Fibroblast of lung (primary cell): ENCODE measurements around the gene PLEKHA7. TPM values are rescaled to one million over a fixed set of nuclear protein-coding genes. Genes with fewer than 3 reads are reported as not detected.

Experiments used
- DNase-seq, 2 donors: peaks; one replicate each; pipeline versions ENCODE4 v3.0.0 to v3.0.0-alpha.2; 2010; ENCODE audit warnings: low read depth in 2 of 2
- H2AFZ ChIP-seq: 2 replicates; pipeline ENCODE4 v1.5.1; 2012; ENCODE audit warnings: low read length, control low read depth, inconsistent platforms
- H3K27ac ChIP-seq: 2 replicates; pipeline ENCODE4 v1.5.1; 2011; ENCODE audit warnings: low read length, control low read depth; ENCODE audit not compliant: insufficient read depth
- H3K27me3 ChIP-seq: 2 replicates; pipeline ENCODE4 v1.5.1; 2011; ENCODE audit warnings: mild to moderate bottlenecking, low read length; ENCODE audit not compliant: control insufficient read depth, insufficient read depth
- H3K36me3 ChIP-seq: 2 replicates; pipeline ENCODE4 v1.5.1; 2011; ENCODE audit warnings: low read length; ENCODE audit not compliant: control insufficient read depth, insufficient read depth
- H3K4me1 ChIP-seq: 2 replicates; pipeline ENCODE4 v1.5.1; 2011; ENCODE audit warnings: low read length; ENCODE audit not compliant: control insufficient read depth, insufficient read depth; ENCODE audit errors: extremely low read depth
- H3K4me2 ChIP-seq: 2 replicates; pipeline ENCODE4 v1.5.1; 2011; ENCODE audit warnings: low read length, control low read depth; ENCODE audit not compliant: insufficient read depth; ENCODE audit errors: extremely low read depth
- H3K4me3 ChIP-seq, 4 experiments: fragments of 200-600 bp in 1 of 4; sonication (generic) in 1 of 4; replicated peaks in 1 of 4; 2 replicates each; pipeline ENCODE4 v1.5.1; 2011 to 2016; ENCODE audit warnings: low read length in 4 of 4, low read depth in 3 of 4, mild to moderate bottlenecking in 3 of 4, control low read depth in 2 of 4, inconsistent platforms in 1 of 4, mixed read lengths in 1 of 4; ENCODE audit not compliant: insufficient read depth in 1 of 4; ENCODE audit errors: control extremely low read depth in 1 of 4
- H3K79me2 ChIP-seq: 2 replicates; pipeline ENCODE4 v1.5.1; 2012; ENCODE audit warnings: mild to moderate bottlenecking, low read length, inconsistent platforms; ENCODE audit not compliant: control insufficient read depth, insufficient read depth
- H3K9ac ChIP-seq: 2 replicates; pipeline ENCODE4 v1.5.1; 2011; ENCODE audit warnings: mild to moderate bottlenecking, low read length, control low read depth; ENCODE audit not compliant: insufficient read depth
- H3K9me3 ChIP-seq: 2 replicates; pipeline ENCODE4 v1.5.1; 2012; ENCODE audit warnings: low read depth, low read length; ENCODE audit not compliant: control insufficient read depth, insufficient read depth
- H4K20me1 ChIP-seq: 2 replicates; pipeline ENCODE4 v1.5.1; 2011; ENCODE audit warnings: low read length; ENCODE audit not compliant: control insufficient read depth, insufficient read depth; ENCODE audit errors: extremely low read depth
- EZH2 ChIP-seq: IDR thresholded peaks from 2 replicates; pipeline ENCODE4 v1.5.1; 2012; ENCODE audit warnings: low read length, control low read depth, mild to moderate bottlenecking; ENCODE audit errors: missing control alignments
- polyA plus RNA-seq, 2 donors: library from polyadenylated mRNA; depleted of rRNA in 1 of 2; stranded (reverse) in 1 of 2; unstranded in 1 of 2; fragments of >200 nt; gene quantifications; 2 replicates each; pipeline ENCODE4 v1.2.1, GENCODE V29; 2011 to 2012; ENCODE audit warnings: missing spikeins in 1 of 2
- total RNA-seq: library from RNA; depleted of rRNA; stranded (reverse); fragments of >200 nt; gene quantifications from 2 replicates; pipeline ENCODE4 v1.2.1, GENCODE V29; 2014
- TF ChIP-seq, protein P1 (sequence below), 2 donors: IDR thresholded peaks in 1 of 2; conservative IDR thresholded peaks in 1 of 2; 1 replicate in 1 of 2; 2 replicates in 1 of 2; pipeline ENCODE4 v1.5.1; 2011 to 2012; ENCODE audit warnings: low read length in 2 of 2, control low read depth in 1 of 2, inconsistent platforms in 1 of 2, low read depth in 1 of 2, mild to moderate bottlenecking in 1 of 2

PLEKHA7 gene
- total and polyA plus RNA-seq, 2 donors (not counting 1 experiment from before 2014, with no cell fraction given) = 0.11 to 0.17 TPM

DNA sequence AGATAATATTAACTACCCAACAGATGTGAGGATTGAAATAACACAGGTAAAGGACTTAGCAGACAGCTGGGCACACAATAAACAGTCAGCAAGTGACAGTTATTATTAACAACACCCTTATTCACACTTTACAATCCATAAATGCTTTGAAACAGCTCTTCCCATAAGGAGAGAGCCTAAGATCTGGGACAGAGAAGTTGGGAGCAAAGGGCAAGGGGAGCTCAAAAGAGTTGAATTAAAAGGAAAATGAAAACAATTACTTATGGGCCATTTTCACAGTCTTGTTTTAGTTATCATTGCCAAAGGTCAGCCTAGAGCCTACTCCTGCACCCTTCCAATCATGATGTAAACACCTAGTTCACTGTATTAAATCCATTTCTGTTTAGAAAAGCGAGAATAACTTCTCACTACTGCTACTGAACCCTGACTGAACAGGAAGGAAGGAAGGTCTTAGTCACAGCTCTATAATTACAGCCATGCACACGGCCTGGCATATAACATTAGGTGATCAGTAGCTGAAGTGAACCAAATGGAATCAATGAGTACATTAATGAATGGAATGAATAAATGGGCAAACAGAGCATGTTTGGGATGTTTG, 111.3 kb downstream of the PLEKHA7 start:
- no peak overlapping the region for H2AFZ ChIP-seq
- no peaks in the 10 kb centered on the region for H3K36me3 ChIP-seq
- H3K27ac ChIP-seq = no peak overlapping the region
- H3K79me2 ChIP-seq = no peaks in the 10 kb centered on the region
- H3K4me3 ChIP-seq = no peak overlapping the region
- no peak overlapping the region for H3K9ac ChIP-seq
- TF ChIP-seq, protein P1, sequence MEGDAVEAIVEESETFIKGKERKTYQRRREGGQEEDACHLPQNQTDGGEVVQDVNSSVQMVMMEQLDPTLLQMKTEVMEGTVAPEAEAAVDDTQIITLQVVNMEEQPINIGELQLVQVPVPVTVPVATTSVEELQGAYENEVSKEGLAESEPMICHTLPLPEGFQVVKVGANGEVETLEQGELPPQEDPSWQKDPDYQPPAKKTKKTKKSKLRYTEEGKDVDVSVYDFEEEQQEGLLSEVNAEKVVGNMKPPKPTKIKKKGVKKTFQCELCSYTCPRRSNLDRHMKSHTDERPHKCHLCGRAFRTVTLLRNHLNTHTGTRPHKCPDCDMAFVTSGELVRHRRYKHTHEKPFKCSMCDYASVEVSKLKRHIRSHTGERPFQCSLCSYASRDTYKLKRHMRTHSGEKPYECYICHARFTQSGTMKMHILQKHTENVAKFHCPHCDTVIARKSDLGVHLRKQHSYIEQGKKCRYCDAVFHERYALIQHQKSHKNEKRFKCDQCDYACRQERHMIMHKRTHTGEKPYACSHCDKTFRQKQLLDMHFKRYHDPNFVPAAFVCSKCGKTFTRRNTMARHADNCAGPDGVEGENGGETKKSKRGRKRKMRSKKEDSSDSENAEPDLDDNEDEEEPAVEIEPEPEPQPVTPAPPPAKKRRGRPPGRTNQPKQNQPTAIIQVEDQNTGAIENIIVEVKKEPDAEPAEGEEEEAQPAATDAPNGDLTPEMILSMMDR (conservative IDR thresholded peaks at IDR 0.05 in 1 of 2, IDR thresholded peaks at IDR 0.05 in 1 of 2; ENCODE audit: low read depth in 1 of 2, low read length in 2 of 2) = no peak
- TF ChIP-seq EZH2 = no peak
- DNase-seq = no peak
- H4K20me1 ChIP-seq = no peaks in the 10 kb centered on the region
- H3K4me2 ChIP-seq = no peak overlapping the region
- no peaks in the 10 kb centered on the region for H3K9me3 ChIP-seq
- H3K27me3 ChIP-seq = no peaks in the 10 kb centered on the region
- no peaks in the 10 kb centered on the region for H3K4me1 ChIP-seq

DNA sequence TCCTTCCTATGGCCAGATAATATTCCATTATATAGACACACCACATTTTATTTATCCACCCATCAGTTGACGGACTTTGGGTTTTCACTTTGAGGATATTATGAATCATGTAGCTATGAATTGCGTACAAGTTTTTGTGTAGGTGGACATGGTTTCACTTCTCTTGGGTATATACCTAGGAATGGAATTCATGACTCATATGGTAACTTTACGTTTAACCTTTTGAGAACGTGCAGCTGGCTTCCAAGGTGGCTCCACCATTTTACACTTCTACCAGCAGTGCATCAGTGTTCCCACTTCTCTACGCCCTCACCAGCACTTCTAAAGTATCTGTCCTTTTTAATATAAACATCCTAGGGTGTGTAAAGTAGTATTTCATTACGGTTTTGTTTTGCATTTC, 112.0 kb downstream of the PLEKHA7 start:
- H4K20me1 ChIP-seq = no peaks in the 10 kb centered on the region
- H3K36me3 ChIP-seq = no peaks in the 10 kb centered on the region
- TF ChIP-seq EZH2 = no peak
- TF ChIP-seq, protein P1 (conservative IDR thresholded peaks at IDR 0.05 in 1 of 2, IDR thresholded peaks at IDR 0.05 in 1 of 2; ENCODE audit: low read depth in 1 of 2, low read length in 2 of 2) = no peak
- no peak overlapping the region for H3K9ac ChIP-seq
- H2AFZ ChIP-seq = no peak overlapping the region
- no peak overlapping the region for H3K4me3 ChIP-seq
- H3K79me2 ChIP-seq = no peaks in the 10 kb centered on the region
- H3K27ac ChIP-seq = no peak overlapping the region
- no peaks in the 10 kb centered on the region for H3K9me3 ChIP-seq
- H3K4me2 ChIP-seq = no peak overlapping the region
- H3K4me1 ChIP-seq = no peaks in the 10 kb centered on the region
- no peaks in the 10 kb centered on the region for H3K27me3 ChIP-seq
- peak in 1 of 2 donors; percentile 73 for DNase-seq

DNA sequence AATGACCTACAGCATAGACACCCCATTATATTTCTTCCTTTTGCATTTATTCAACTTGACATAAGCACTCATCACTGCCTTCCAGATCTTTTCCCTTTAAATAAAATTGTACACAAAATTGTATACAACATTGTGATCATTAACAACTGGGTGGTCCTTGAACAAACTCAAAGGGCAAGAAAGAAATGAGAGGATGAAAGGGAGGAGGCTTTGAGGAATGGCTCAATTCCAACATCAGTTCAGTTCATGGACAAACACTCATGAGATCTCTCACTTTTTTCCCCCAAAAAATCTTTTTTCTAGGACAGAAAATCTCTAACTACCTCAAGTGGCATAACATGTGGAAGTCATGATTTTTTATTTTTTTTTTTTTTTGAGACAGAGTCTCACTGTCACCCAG, 113.7 kb downstream of the PLEKHA7 start:
- Histone ChIP-seq H2AFZ (no peak overlapping the region), H3K27me3 (no peaks in the 10 kb centered on the region), H3K36me3 (no peaks in the 10 kb centered on the region), H3K9me3 (no peaks in the 10 kb centered on the region), H3K9ac (no peak overlapping the region), H3K27ac (no peak overlapping the region), H3K4me2 (no peak overlapping the region), H3K4me3 (no peak overlapping the region), H3K79me2 (no peaks in the 10 kb centered on the region), H3K4me1 (no peaks in the 10 kb centered on the region), H4K20me1 (no peaks in the 10 kb centered on the region)
- DNase-seq = no peak
- TF ChIP-seq EZH2 = no peak
- TF ChIP-seq, protein P1 (conservative IDR thresholded peaks at IDR 0.05 in 1 of 2, IDR thresholded peaks at IDR 0.05 in 1 of 2; ENCODE audit: low read depth in 1 of 2, low read length in 2 of 2) = no peak
